ENCODE measurements around the gene MBL2.

Gene MBL2

GRCh38 chr10:52772623-52773022 is at the start of gene MBL2:
Gene MBL2 (minus strand): TSS chr10:52772784. CDS start chr10:52771635, 1,149 bp downstream.
- DNase-seq, result no peak

GRCh38 chr10:52820309-52820708 is 47.7 kb upstream of the MBL2 start:
- no peak for DNase-seq

- no peak for DNase-seq
Measured at GRCh38 chr10:52818019-52818418, 45.4 kb upstream of the MBL2 start.

- no peak for DNase-seq
Measured at GRCh38 chr10:52814506-52814905, 41.9 kb upstream of the MBL2 start.

GRCh38 chr10:52811776-52812175 is 39.2 kb upstream of the MBL2 start:
- DNase-seq, result no peak

GRCh38 chr10:52810761-52811160 is 38.2 kb upstream of the MBL2 start:
- DNase-seq, result no peak

- no peak for DNase-seq
Measured at GRCh38 chr10:52807803-52808202, 35.2 kb upstream of the MBL2 start.

GRCh38 chr10:52805414-52806285 is 33.1 kb upstream of the MBL2 start:
- DNase-seq, result no peak

GRCh38 chr10:52801947-52802346 is 29.4 kb upstream of the MBL2 start:
- DNase-seq, result no peak

GRCh38 chr10:52786098-52786497 is 13.5 kb upstream of the MBL2 start:
- DNase-seq, result no peak

GRCh38 chr10:52785418-52785817 is 12.8 kb upstream of the MBL2 start:
- no peak for DNase-seq

GRCh38 chr10:52783726-52784125 is 11.1 kb upstream of the MBL2 start:
- DNase-seq, result no peak

- no peak for DNase-seq
Measured at GRCh38 chr10:52782554-52782953, 10.0 kb upstream of the MBL2 start.

GRCh38 chr10:52780391-52781155 is 8.0 kb upstream of the MBL2 start:
- no peak for DNase-seq

GRCh38 chr10:52779541-52780390 is 7.2 kb upstream of the MBL2 start:
- DNase-seq, result peak; percentile 45 to 66

- DNase-seq, result no peak
Measured at GRCh38 chr10:52778511-52779392, 6.2 kb upstream of the MBL2 start.

- no peak for DNase-seq
Measured at GRCh38 chr10:52777414-52777813, 4.8 kb upstream of the MBL2 start.

- DNase-seq, result no peak
Measured at GRCh38 chr10:52776471-52776903, 3.9 kb upstream of the MBL2 start.

GRCh38 chr10:52775132-52775647 is 2.6 kb upstream of the MBL2 start:
- no peak for DNase-seq

GRCh38 chr10:52774600-52775106 is 2.1 kb upstream of the MBL2 start:
- DNase-seq, result no peak

GRCh38 chr10:52774182-52774581 is 1.6 kb upstream of the MBL2 start:
- DNase-seq, result no peak

Data from activated CD4-positive, alpha-beta T cell treated with anti-CD3 and anti-CD28 coated beads, Interleukin-2, amount 50 U/mL, for 48 hours (primary cell).